ENCODE measurements around the gene GAMT. TPM values are rescaled to one million over a fixed set of nuclear protein-coding genes. Genes with fewer than 3 reads are reported as not detected.

Gene GAMT
- total and polyA plus RNA-seq, 2 of the 13 experiments (the other 11 are each of a cell fraction or from before 2014, with no cell fraction given): 115 to 124 TPM

GRCh38 chr19:1396768-1397679, 4.3 kb downstream of the GAMT start (continued):
- peak; percentile 77 for TF ChIP-seq RBM22 (optimal IDR thresholded peaks at IDR 0.05; ENCODE audit: low read length)
- TF ChIP-seq PREB (CRISPR knock-in tag; IDR thresholded peaks at IDR 0.05): no peak
- TF ChIP-seq TFDP1 (CRISPR knock-in tag; IDR thresholded peaks at IDR 0.05; ENCODE audit: borderline replicate concordance): no peak
- no peak for TF ChIP-seq IRF2 (CRISPR knock-in tag; IDR thresholded peaks at IDR 0.05)
- no peak for TF ChIP-seq ZNF788 (CRISPR knock-in tag; IDR thresholded peaks at IDR 0.05; ENCODE audit: borderline replicate concordance)
- TF ChIP-seq ZNF768 (CRISPR knock-in tag; IDR thresholded peaks at IDR 0.05): peak; percentile 63; the same call in 1 of the 2 replicates
- peak; percentile 52; the same call in 1 of the 2 replicates for TF ChIP-seq ZC3H13 (CRISPR knock-in tag; IDR thresholded peaks at IDR 0.05)
- no peak for TF ChIP-seq NPAS2 (CRISPR knock-in tag; IDR thresholded peaks at IDR 0.05; ENCODE audit: borderline replicate concordance)
- TF ChIP-seq REXO4 (CRISPR knock-in tag; IDR thresholded peaks at IDR 0.05; ENCODE audit: borderline replicate concordance): no peak
- no peak for TF ChIP-seq NCOA1 (CRISPR knock-in tag; IDR thresholded peaks at IDR 0.05)
- no peak for TF ChIP-seq ZSCAN25 (CRISPR knock-in tag; IDR thresholded peaks at IDR 0.05)
- TF ChIP-seq ZNF326 (CRISPR knock-in tag; IDR thresholded peaks at IDR 0.05; ENCODE audit: borderline replicate concordance): no peak
- peak; percentile 89 for TF ChIP-seq RBFOX2 (IDR thresholded peaks at IDR 0.05; ENCODE audit: low read depth, low read length)
- TF ChIP-seq DNMT3B (CRISPR knock-in tag; conservative IDR thresholded peaks at IDR 0.05): no peak
- no peak for TF ChIP-seq ZNF441 (CRISPR knock-in tag; IDR thresholded peaks at IDR 0.05; ENCODE audit: borderline replicate concordance)
- TF ChIP-seq ELF3 (CRISPR knock-in tag; IDR thresholded peaks at IDR 0.05): no peak
- no peak for TF ChIP-seq ZNF331 (CRISPR knock-in tag; IDR thresholded peaks at IDR 0.05)
- peak; percentile 96 for TF ChIP-seq AGO2 (optimal IDR thresholded peaks at IDR 0.05; ENCODE audit: low read depth, low read length)
- no peak for TF ChIP-seq BCL6 (CRISPR knock-in tag; IDR thresholded peaks at IDR 0.05)
- TF ChIP-seq MEIS1 (CRISPR knock-in tag; IDR thresholded peaks at IDR 0.05; ENCODE audit: borderline replicate concordance): no peak
- peak; percentile 13; the same call in 1 of the 2 replicates for TF ChIP-seq ZNF687 (CRISPR knock-in tag; IDR thresholded peaks at IDR 0.05)
- no peak for TF ChIP-seq THAP7 (CRISPR knock-in tag; IDR thresholded peaks at IDR 0.05)

All from HepG2 (cell line).